ENCODE results near the gene UGT1A5. TPM values are rescaled to one million over a fixed set of nuclear protein-coding genes. Genes with fewer than 3 reads are reported as not detected.

Gene UGT1A5
- total RNA-seq, 1 donor, result not detected

- Histone ChIP-seq H3K9me3 (ENCODE audit: low read depth, low read length) (no peaks in the 10 kb centered on the region), H3K36me3 (ENCODE audit: insufficient read depth, low read length) (no peaks in the 10 kb centered on the region), H3K27ac (ENCODE audit: low read depth, low read length) (no peak overlapping the region), H4K20me1 (ENCODE audit: insufficient read depth, low read length) (no peaks in the 10 kb centered on the region), H3K4me2 (ENCODE audit: insufficient read depth, low read length) (no peak overlapping the region), H3K4me1 (ENCODE audit: insufficient read depth, low read length) (no peaks in the 10 kb centered on the region), H2AFZ (ENCODE audit: low read length) (no peak overlapping the region), H3K27me3 (ENCODE audit: insufficient read depth, low read length) (peaks cover 6% of the 10 kb centered on the region), H3K79me2 (ENCODE audit: insufficient read depth, low read length) (no peaks in the 10 kb centered on the region), H3K4me3 (ENCODE audit: insufficient read depth, low read length) (no peak overlapping the region)
- TF ChIP-seq CTCF (IDR thresholded peaks at IDR 0.05; ENCODE audit: extremely low read depth, low read depth, low read length), result no peak
- peak; percentile 36 for DNase-seq (ENCODE audit: insufficient read length, low spot score, missing footprints)
Measured at GRCh38 chr2:233799716-233800115, 87.0 kb downstream of the UGT1A5 start.

GRCh38 chr2:233800208-233800607, 87.5 kb downstream of the UGT1A5 start:
- Histone ChIP-seq H3K4me2 (ENCODE audit: insufficient read depth, low read length) (no peak overlapping the region), H3K9me3 (ENCODE audit: low read depth, low read length) (no peaks in the 10 kb centered on the region), H3K4me1 (ENCODE audit: insufficient read depth, low read length) (no peaks in the 10 kb centered on the region), H3K27me3 (ENCODE audit: insufficient read depth, low read length) (peaks cover 10% of the 10 kb centered on the region), H2AFZ (ENCODE audit: low read length) (no peak overlapping the region), H3K79me2 (ENCODE audit: insufficient read depth, low read length) (no peaks in the 10 kb centered on the region), H3K4me3 (ENCODE audit: insufficient read depth, low read length) (no peak overlapping the region), H4K20me1 (ENCODE audit: insufficient read depth, low read length) (no peaks in the 10 kb centered on the region), H3K36me3 (ENCODE audit: insufficient read depth, low read length) (no peaks in the 10 kb centered on the region), H3K27ac (ENCODE audit: low read depth, low read length) (no peak overlapping the region)
- no peak for TF ChIP-seq CTCF (IDR thresholded peaks at IDR 0.05; ENCODE audit: extremely low read depth, low read depth, low read length)
- peak; percentile 58 for DNase-seq (ENCODE audit: insufficient read length, low spot score, missing footprints)

GRCh38 chr2:233801357-233802131, 88.8 kb downstream of the UGT1A5 start:
- Histone ChIP-seq H2AFZ (ENCODE audit: low read length) (no peak overlapping the region), H3K79me2 (ENCODE audit: insufficient read depth, low read length) (no peaks in the 10 kb centered on the region), H3K36me3 (ENCODE audit: insufficient read depth, low read length) (no peaks in the 10 kb centered on the region), H4K20me1 (ENCODE audit: insufficient read depth, low read length) (no peaks in the 10 kb centered on the region), H3K4me1 (ENCODE audit: insufficient read depth, low read length) (no peaks in the 10 kb centered on the region), H3K4me3 (ENCODE audit: insufficient read depth, low read length) (no peak overlapping the region), H3K9me3 (ENCODE audit: low read depth, low read length) (no peaks in the 10 kb centered on the region), H3K27me3 (ENCODE audit: insufficient read depth, low read length) (peaks cover 16% of the 10 kb centered on the region), H3K27ac (ENCODE audit: low read depth, low read length) (no peak overlapping the region), H3K4me2 (ENCODE audit: insufficient read depth, low read length) (no peak overlapping the region)
- peak; percentile 62 for DNase-seq (ENCODE audit: insufficient read length, low spot score, missing footprints)
- no peak for TF ChIP-seq CTCF (IDR thresholded peaks at IDR 0.05; ENCODE audit: extremely low read depth, low read depth, low read length)

- TF ChIP-seq CTCF (IDR thresholded peaks at IDR 0.05; ENCODE audit: extremely low read depth, low read depth, low read length), result no peak
- DNase-seq (ENCODE audit: insufficient read length, low spot score, missing footprints), result no peak
- H3K36me3 ChIP-seq (ENCODE audit: insufficient read depth, low read length), result no peaks in the 10 kb centered on the region
- no peak overlapping the region for H2AFZ ChIP-seq (ENCODE audit: low read length)
- no peak overlapping the region for H3K4me3 ChIP-seq (ENCODE audit: insufficient read depth, low read length)
- H3K4me2 ChIP-seq (ENCODE audit: insufficient read depth, low read length), result no peak overlapping the region
- no peaks in the 10 kb centered on the region for H4K20me1 ChIP-seq (ENCODE audit: insufficient read depth, low read length)
- no peaks in the 10 kb centered on the region for H3K79me2 ChIP-seq (ENCODE audit: insufficient read depth, low read length)
- H3K27me3 ChIP-seq (ENCODE audit: insufficient read depth, low read length), result peaks cover 18% of the 10 kb centered on the region
- H3K9me3 ChIP-seq (ENCODE audit: low read depth, low read length), result no peaks in the 10 kb centered on the region
- H3K27ac ChIP-seq (ENCODE audit: low read depth, low read length), result no peak overlapping the region
- H3K4me1 ChIP-seq (ENCODE audit: insufficient read depth, low read length), result no peaks in the 10 kb centered on the region
Measured at GRCh38 chr2:233802132-233802815, 89.6 kb downstream of the UGT1A5 start.
